ENCODE results near the gene NUMBL.
A peak's percentile ranks its signal among the peaks of the same experiment; 100 is the strongest.

The NUMBL gene

GRCh38 chr19:40716031-40716481, 25.6 kb upstream of the NUMBL start:
- peak; percentile 68 to 80 for DNase-seq

GRCh38 chr19:40714441-40715299, 24.2 kb upstream of the NUMBL start:
- peak; percentile 94 to 96 for DNase-seq

DNA sequence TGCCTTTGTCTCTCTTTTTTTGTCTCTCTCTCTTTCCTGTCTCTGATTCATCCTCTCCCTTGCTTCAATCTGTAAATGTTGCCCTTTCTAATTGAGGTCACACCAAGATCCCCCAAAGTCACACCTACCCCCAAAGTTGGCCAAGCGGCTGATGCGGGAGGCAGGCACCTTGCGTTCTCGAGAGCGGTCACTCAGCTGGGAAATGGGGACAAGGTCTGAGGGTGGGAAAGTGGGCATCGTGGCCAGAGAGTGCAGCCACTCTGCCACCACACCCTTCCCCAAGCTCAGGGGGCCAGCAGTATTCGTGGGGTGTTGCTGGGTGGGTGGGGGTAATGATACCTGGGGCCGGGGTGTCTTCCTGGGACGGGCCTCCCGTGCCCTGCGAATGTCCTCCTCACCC, 23.5 kb upstream of the NUMBL start:
- DNase-seq: no peak

DNA sequence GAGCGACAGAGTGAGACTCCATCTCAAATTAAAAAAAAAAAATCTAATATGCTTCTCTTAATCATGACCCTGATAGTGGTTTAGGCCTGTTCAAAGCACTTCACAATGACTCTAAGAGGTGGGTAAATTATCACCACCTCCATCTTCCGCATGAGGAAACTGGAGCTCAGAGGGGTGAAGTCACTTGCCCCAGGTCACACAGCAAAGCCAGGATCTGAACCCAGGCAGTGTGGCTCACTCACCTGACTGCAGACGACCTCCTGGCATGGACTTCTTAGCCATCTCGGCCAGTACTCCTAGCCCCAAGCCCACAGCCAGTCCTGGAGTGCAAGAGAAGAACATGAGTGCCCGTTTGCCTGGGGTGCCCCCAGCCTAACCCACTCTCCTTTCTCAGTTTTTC, 19.4 kb upstream of the NUMBL start:
- DNase-seq: no peak

DNA sequence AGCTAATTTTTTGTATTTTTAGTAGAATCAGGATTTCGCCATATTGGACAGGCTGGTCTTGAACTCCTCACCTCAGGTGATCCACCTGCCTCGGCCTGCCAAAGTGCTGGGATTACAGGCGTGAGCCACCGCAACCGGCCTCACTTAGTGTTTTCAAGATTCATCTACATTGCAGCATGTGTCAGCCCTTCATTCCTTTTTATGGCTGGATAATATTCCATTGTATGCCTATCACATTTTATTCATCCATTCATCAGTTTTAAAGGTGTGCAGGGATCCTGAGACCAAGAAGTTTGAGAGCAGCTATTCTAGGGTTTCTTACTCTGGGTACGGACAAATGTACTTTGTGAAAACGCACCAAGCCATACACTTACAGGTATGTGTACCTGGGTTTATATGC, 17.2 kb upstream of the NUMBL start:
- no peak for DNase-seq

DNA sequence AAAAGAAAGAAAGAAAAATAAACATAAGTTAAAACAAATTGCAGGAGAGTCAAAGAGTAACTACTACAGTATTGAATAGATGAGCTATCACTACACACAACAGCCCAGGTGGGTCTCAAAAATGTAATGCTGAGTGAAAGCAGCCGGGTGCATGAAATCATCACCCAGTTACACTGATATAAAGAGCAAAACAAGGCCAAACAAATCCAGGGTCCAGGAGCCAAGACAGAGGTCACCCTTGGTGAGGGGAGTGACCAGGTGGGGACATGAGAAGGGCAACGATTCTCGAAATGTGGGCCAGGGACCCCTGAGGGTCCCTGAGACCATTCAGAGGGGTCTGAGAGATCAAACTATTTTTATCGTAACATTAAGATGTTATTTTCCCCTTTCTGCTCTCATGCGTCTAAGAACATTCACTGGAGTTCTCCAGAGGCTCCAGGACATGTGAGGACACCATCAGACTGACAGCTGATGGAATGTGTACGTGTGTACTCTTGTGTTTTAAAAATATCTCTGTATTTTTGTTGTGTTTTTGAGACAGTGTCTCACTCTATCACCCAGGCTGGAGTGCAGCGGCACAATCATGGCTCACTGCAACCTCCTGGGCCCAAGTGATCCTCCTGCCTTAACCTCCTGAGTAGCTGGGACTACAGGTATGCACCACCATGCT, 15.6 kb upstream of the NUMBL start:
- DNase-seq: no peak

GRCh38 chr19:40705362-40705651, 14.9 kb upstream of the NUMBL start:
- no peak for DNase-seq

DNA sequence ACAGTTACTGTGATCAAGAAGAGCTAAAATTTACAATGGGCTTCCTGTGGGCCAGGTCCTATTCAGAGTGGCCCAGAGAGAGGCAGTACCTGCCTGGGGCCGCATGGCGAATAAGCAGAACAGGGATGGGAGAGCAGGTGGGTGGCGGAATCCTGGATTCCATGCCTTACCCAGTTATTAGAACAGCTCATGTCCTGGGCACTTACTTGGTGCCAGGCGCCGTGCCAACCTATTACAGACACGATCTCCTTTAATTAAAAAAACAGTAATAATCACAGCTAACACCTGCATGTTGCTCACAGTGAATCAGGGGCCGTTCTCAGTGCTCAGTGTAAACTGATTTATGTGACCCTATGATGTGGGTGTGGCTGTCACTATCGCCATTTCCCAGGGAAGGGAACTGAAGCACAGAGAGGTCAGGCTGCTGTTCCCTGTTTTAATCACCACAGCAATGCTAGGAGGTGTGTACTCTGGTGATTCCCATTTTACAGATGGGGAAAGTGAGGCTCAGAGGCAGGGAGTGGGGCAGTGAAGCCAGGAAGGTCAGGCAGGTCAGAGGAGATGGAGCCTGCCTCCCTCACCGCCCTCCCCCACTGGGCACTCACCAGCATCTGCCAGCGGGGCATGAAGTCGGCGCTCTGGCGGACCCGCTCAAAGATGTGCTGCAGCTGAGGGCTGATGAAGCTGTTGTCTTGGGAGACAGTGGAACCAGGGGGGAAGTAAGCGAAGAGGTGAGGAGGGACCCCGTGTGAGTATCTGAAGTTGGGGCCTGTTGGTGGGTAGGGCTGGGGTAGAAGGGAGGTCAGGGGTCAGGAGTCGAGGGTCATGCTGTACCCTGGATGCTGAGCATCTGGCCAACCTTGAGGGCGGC, 14.3 kb upstream of the NUMBL start:
- DNase-seq: no peak

DNA sequence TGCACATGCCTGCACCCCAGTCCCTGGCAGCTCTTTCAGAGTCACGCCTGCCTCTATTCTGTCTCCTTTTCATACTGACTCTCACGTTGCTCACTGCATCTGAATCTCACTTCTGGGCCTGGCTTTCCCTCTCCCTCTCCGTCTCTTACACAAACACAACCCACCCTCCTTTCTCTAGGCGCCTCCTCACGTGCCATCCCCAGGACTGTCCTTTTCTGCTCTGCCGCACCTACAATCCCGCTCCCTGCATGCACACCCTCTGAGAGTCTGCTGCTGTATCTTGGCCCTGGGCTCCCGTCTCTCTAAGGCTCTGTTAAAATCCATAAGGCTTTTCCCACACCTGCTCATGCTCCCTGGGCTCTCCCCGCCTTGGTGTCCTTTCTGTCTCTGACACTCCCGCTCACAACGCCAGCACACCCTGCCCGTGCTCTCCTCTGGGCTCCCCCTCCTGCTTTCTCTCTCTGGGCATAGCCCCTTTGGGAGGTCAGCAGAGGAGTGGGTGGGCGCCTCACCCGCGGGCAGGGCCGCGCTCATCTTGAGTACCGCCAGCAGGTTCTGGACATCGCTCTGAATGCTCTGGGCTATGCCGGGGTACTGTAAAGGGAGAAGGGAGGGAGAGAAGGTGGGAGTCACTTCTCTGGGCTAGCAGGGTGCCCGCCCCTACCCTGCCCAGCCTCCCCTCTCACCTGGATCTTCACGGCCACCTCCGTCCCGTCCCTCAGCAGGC, 12.7 kb upstream of the NUMBL start:
- DNase-seq: no peak

GRCh38 chr19:40702337-40703012, 12.0 kb upstream of the NUMBL start:
- no peak for DNase-seq

DNA sequence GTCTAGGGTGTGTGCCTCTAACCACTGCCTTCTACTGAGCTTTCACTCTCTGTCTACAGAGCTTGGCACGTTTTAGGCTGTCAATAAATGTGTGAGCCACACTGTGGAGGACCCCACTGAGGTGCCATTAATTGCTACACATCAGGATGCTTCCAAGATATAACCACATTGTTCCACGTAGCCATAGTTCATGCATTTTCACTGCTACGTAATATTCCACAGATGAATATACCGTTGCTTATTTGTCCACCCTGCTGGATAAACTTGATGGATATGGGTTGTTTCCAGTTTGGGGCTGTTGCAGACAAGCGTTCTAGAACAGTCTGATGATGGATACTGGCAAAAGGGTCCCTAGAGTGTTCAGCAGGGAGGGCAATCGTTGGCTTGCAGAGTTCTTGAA, 11.3 kb upstream of the NUMBL start:
- no peak for DNase-seq

DNA sequence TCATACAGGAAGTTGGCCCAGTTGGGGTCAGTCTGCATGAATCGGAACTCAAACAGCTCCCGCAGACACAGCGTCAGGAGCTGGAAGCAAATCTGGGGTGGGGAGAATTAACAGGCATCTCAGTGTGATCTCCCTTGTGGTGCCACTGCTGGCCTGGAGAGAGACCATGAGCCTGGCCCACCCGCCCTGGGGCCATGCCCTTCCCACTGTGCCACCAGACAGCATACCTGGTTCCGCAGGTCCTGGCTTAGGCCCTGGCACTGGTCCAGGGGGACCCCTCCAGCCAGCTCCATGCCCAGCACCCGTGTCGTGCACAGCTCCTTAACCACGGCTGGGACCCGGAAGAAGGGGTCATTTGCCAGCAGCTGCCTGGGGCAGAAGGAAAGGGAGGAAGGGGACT, 9.6 kb upstream of the NUMBL start:
- no peak for DNase-seq

DNA sequence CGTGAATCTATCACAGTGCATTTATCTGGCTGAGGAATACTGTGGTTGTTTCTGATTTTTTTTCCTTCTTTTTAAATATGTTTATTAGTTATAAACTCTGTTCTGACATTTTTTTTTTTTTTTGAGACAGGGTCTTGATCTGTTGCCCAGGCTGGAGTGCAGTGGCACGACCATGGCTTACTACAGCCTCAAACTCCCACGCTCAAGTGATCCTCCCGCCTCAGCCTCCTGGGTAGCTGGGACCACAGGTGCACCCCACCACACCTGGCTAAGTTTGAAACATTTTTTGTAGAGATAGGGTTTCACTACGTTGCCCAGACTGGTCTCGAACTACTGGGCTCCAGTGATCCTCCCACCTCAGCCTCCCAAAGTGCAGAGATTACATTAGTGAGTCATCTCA, 6.6 kb upstream of the NUMBL start:
- DNase-seq: no peak

DNA sequence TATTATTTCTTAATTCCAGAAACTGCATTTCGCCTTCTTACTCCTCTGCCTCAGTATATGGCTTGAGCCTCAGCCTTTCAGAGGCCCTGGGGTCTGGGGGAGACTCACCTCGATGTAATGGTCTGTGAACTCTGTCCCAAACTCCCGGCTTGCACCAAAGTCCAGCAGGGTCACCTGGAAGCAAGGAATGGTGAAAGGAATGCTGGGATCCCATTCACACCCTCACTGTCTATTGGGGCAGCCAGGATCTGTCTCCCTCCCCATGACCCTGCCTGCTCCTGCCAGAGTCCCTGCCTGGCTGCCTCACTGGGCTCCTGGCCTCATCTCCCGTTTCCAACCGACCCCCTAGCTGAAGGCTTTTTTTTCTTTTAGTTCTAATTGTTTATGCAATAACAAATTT, 5.4 kb upstream of the NUMBL start:
- DNase-seq: no peak

DNA sequence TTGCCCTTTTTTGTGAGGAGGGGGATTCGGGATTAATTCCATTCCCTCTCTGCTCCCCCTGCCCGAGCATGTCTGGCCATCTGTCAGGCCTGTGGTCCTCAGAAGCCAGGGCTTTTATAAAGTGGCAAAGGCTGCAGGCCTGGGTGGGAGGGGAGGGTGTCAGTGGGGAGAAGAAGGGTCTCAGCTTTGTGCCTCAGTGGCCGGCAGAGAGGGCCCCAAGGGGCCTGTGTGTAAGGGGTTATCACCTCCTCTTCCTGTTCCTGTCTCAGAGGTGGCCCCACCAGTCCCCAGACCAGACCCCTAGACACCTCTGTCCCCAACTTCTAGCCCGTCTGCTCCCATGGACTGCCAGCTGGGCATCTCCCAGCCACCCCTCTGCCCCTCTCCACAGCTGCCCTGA, 3.4 kb upstream of the NUMBL start:
- no peak for DNase-seq

DNA sequence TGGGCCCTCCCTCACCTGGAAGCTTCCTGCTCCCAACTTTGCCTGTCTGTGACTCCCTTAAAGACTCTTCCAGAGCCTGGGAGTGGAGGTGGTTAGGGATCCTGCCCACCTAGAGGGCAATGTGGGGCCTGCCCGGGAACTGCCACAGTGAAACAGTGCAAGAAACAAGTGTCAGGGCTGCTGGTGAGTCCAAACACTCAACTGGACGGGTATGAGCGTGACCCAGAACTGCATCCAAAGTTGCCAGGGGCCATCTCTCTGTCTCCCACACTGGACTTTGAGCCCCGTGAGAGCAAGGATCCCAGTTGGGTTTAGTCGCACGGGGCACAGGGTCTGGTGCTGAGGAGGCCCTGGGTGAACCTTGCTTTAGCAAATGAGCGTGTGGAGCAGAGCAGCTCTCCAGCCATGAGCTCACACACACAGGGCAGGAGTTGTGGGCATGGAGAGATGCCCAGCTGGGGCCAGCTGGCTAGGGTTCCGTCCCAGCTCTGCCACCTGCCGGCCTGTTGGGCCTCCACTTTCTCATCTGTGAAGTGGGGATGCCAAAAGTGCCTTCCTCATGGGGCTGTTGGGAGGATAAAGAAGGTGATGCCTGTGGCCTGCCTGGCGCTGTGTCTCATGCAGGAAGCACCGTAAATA, 2.8 kb upstream of the NUMBL start:
- DNase-seq: no peak

- DNase-seq: no peak
Observed at GRCh38 chr19:40692212-40692551, 1.7 kb upstream of the NUMBL start.

- DNase-seq: peak; percentile 16 to 19
Observed at GRCh38 chr19:40691421-40692211, 1.2 kb upstream of the NUMBL start.

- peak; percentile 90 to 91 for DNase-seq
Observed at GRCh38 chr19:40690693-40691420, 406 bp upstream of the NUMBL start.

DNA sequence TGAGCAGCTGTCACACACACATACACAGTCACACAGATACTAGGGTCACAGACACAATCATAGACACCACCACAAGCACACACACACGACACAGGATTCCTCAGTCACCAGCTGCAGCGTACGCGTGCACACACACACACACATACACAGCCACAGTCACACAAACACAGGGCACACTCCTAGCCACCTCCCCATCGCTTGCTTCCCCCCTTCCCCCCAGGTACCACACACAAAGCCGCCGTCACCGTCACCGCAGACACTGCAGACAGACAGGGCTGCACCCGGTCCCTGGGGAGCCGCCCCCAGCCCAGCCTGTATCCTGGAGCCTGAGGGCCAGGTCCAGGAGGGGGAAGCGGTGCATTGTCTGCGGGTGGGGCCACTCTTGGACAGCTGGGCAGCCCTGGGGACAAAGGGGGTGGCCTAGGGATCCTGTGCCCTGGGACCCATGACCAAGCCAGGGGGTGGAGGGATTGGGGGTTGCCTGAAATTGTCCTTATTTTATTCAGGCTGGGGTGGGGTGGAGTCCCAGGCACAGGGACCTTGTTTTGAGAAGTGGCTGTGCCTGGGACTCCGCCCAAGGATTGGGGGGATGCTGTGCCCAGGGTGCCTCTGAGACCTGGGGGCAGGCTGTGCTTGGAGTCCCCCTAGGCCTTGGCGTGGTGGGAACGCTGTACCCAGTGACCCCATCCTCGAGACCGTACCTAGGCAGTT, 957 bp downstream of the NUMBL start:
- no peak for DNase-seq
